HepG2 (cell line): Measurements from ENCODE around the gene SLCO1B3. TPM values are rescaled to one million over a fixed set of nuclear protein-coding genes. Genes with fewer than 3 reads are reported as not detected.

Source experiments
- ATAC-seq: fragments of 200-7000 bp; cut with Tn5 transposase; 3 replicates; pipeline ENCODE4 v1.9.1; 2020; ENCODE audit warnings: mild to moderate bottlenecking, moderate library complexity
- BruUV-seq: library from RNA; stranded (reverse); fragments of 400-500 nt; replicated peaks from 2 replicates; lab custom pipeline; 2021; lab: Mats Ljungman, UMichigan
- CTCF ChIA-PET: fragments of 300-600 bp; formaldehyde crosslinking; extraction: SDS; loops from one replicate; lab custom pipeline; 2021; ENCODE audit warnings: low total read pairs, inconsistent platforms, low intra/inter-chr PET ratio; lab: Yijun Ruan, JAX
- POLR2A ChIA-PET: fragments of 350-600 bp; sonication (Branson Sonifier 250); formaldehyde crosslinking; loops from one replicate; lab custom pipeline; 2020; ENCODE audit warnings: antibody characterized with exemption, inconsistent platforms; lab: Yijun Ruan, JAX
- DNase-seq: peaks from one replicate; pipeline ENCODE4 v3.0.0-alpha.2; 2015; ENCODE audit warnings: low spot score
- FAIRE-seq: peaks from 3 replicates; lab custom pipeline; 2011; peaks lifted over from hg19 to GRCh38; lab: Jason Lieb, UNC
- H2AFZ ChIP-seq: one replicate; pipeline ENCODE4 v1.6.1; 2011; ENCODE audit warnings: low read length, inconsistent platforms
- H3K27ac ChIP-seq: fragments of 300-600 bp; 3 replicates; pipeline ENCODE4 v1.8.0; 2011; ENCODE audit warnings: mixed run types, mild to moderate bottlenecking, mixed read lengths, low read length, inconsistent platforms; ENCODE audit not compliant: insufficient read depth; ENCODE audit errors: extremely low read length
- H3K27me3 ChIP-seq, 2 experiments: fragments of 200-600 bp in 1 of 2; 2 replicates in 1 of 2; 3 replicates in 1 of 2; pipeline versions ENCODE4 v1.6.0 to v1.8.0; 2011; ENCODE audit warnings: low read length in 2 of 2, mild to moderate bottlenecking in 2 of 2, moderate library complexity in 2 of 2, inconsistent platforms in 1 of 2; ENCODE audit not compliant: insufficient read depth in 2 of 2, control insufficient read depth in 1 of 2
- H3K36me3 ChIP-seq, 2 experiments: fragments of 200-600 bp in 1 of 2; replicated peaks in 1 of 2; 2 replicates in 1 of 2; 3 replicates in 1 of 2; pipeline versions ENCODE4 v1.5.1 to v1.8.0; 2011; ENCODE audit warnings: low read length in 2 of 2, inconsistent platforms in 1 of 2; ENCODE audit not compliant: insufficient read depth in 2 of 2, control insufficient read depth in 1 of 2
- H3K4me1 ChIP-seq: 2 replicates; pipeline ENCODE4 v1.5.1; 2012; ENCODE audit warnings: low read length, inconsistent platforms; ENCODE audit not compliant: insufficient read depth
- H3K4me2 ChIP-seq: 2 replicates; pipeline ENCODE4 v1.6.0; 2011; ENCODE audit warnings: low read depth, low read length, inconsistent platforms
- H3K4me3 ChIP-seq, 3 experiments: fragments of 200-600 bp in 1 of 3; sonication (generic), shearing (Covaris generic) in 1 of 3; replicated peaks in 1 of 3; 2 replicates each; pipeline ENCODE4 v1.5.1; 2011 to 2016; ENCODE audit warnings: low read length in 3 of 3, inconsistent platforms in 2 of 3, low read depth in 2 of 3, mild to moderate bottlenecking in 2 of 3, control low read depth in 1 of 3, mixed read lengths in 1 of 3; ENCODE audit not compliant: insufficient read depth in 1 of 3
- H3K79me2 ChIP-seq: one replicate; pipeline ENCODE4 v1.6.1; 2011; ENCODE audit warnings: low read length, inconsistent platforms; ENCODE audit not compliant: insufficient read depth
- H3K9ac ChIP-seq: 2 replicates; pipeline ENCODE4 v1.6.0; 2011; ENCODE audit warnings: mild to moderate bottlenecking, low read depth, low read length, inconsistent platforms; ENCODE audit not compliant: insufficient read depth
- H3K9me3 ChIP-seq: 2 replicates; pipeline ENCODE4 v1.5.1; 2012; ENCODE audit warnings: mild to moderate bottlenecking, low read length
- H4K20me1 ChIP-seq: 2 replicates; pipeline ENCODE4 v1.6.0; 2011; ENCODE audit warnings: inconsistent platforms, mild to moderate bottlenecking, low read length, moderate library complexity; ENCODE audit not compliant: insufficient read depth
- ARHGAP35 ChIP-seq: sonication (generic); formaldehyde crosslinking; IDR thresholded peaks from 2 replicates; pipeline ENCODE4 v1.9.0; 2022; ENCODE audit warnings: mild to moderate bottlenecking, inconsistent platforms, moderate library complexity, missing genetic modification reagents, borderline replicate concordance
- HHEX ChIP-seq: IDR thresholded peaks from 2 replicates; pipeline ENCODE4 v1.6.1; 2016; ENCODE audit warnings: control low read depth
- MATR3 ChIP-seq: sonication (generic); formaldehyde crosslinking; IDR thresholded peaks from 2 replicates; pipeline ENCODE4 v1.4.0; 2020; ENCODE audit warnings: missing genetic modification reagents
- NFE2L1 ChIP-seq: sonication (generic); formaldehyde crosslinking; IDR thresholded peaks from 2 replicates; pipeline ENCODE4 v1.4.0; 2020; ENCODE audit warnings: missing genetic modification reagents, mild to moderate bottlenecking, borderline replicate concordance
- SRSF1 ChIP-seq: fragments of 200-400 bp; formaldehyde crosslinking; optimal IDR thresholded peaks from 2 replicates; pipeline ENCODE3; 2017; ENCODE audit warnings: mild to moderate bottlenecking, low read depth, low read length, moderate library complexity
- TBP ChIP-seq: sonication (generic); formaldehyde crosslinking; IDR thresholded peaks from 2 replicates; pipeline ENCODE4 v1.5.0; 2020; ENCODE audit warnings: missing genetic modification reagents
- THAP8 ChIP-seq: sonication (generic); formaldehyde crosslinking; IDR thresholded peaks from 2 replicates; pipeline ENCODE4 v1.5.1; 2020; ENCODE audit warnings: missing genetic modification reagents, mild to moderate bottlenecking, borderline replicate concordance
- ZBTB25 ChIP-seq: IDR thresholded peaks from 2 replicates; pipeline ENCODE4 v1.6.1; 2018; ENCODE audit warnings: missing genetic modification reagents
- ZC3H13 ChIP-seq: sonication (generic); formaldehyde crosslinking; IDR thresholded peaks from 2 replicates; pipeline ENCODE4 v1.8.1; 2023; ENCODE audit warnings: mild to moderate bottlenecking, missing genetic modification reagents, moderate library complexity
- ZEB1 ChIP-seq: IDR thresholded peaks from 2 replicates; pipeline ENCODE4 v1.6.1; 2012; ENCODE audit warnings: mild to moderate bottlenecking, low read depth, inconsistent platforms; ENCODE audit not compliant: insufficient replicate concordance
- ZFX ChIP-seq: sonication (generic); formaldehyde crosslinking; IDR thresholded peaks from 2 replicates; pipeline ENCODE4 v1.4.0; 2020; ENCODE audit warnings: mild to moderate bottlenecking, low read depth, missing genetic modification reagents, moderate library complexity
- ZMYM2 ChIP-seq: sonication (generic); formaldehyde crosslinking; IDR thresholded peaks from 2 replicates; pipeline ENCODE4 v1.8.0; 2022; ENCODE audit warnings: mild to moderate bottlenecking, missing genetic modification reagents
- ZNF143 ChIP-seq: sonication (generic); formaldehyde crosslinking; IDR thresholded peaks from 2 replicates; pipeline ENCODE4 v1.4.0; 2020; ENCODE audit warnings: missing genetic modification reagents
- ZNF30 ChIP-seq: sonication (generic); formaldehyde crosslinking; IDR thresholded peaks from 2 replicates; pipeline ENCODE4 v1.5.0; 2020; ENCODE audit warnings: mild to moderate bottlenecking, missing genetic modification reagents
- ZNF431 ChIP-seq: sonication (generic); formaldehyde crosslinking; IDR thresholded peaks from 2 replicates; pipeline ENCODE4 v1.9.0; 2022; ENCODE audit warnings: missing genetic modification reagents, low read depth, mild to moderate bottlenecking, borderline replicate concordance
- ZNF580 ChIP-seq: IDR thresholded peaks from 2 replicates; pipeline ENCODE4 v1.6.1; 2016; ENCODE audit warnings: low read depth, borderline replicate concordance
- WGBS: methylation state at CpG from one replicate; pipeline ENCODE4 v1.1.6; 2017; ENCODE audit warnings: low lambda C conversion rate; 5-methylcytosine and 5-hydroxymethylcytosine counted together
- in situ Hi-C: cut with HindIII; loops from 2 replicates; pipeline ENCODE4 v1.10.0; 2017; ENCODE audit warnings: low pct_unique_long_range_greater_than_20kb; ENCODE audit not compliant: extremely low pct_ligation_motif_present
- intact Hi-C: fragments of 100-400 bp; cut with micrococcal nuclease; formaldehyde crosslinking; loops from one replicate; pipeline ENCODE4 v1.10.0; 2022; ENCODE audit not compliant: unreplicated experiment
- polyA plus RNA-seq, 8 experiments: library from polyadenylated mRNA; depleted of rRNA in 3 of 8; stranded (reverse) in 7 of 8; unstranded in 1 of 8; fragments of >200 nt; fragmentation: Illumina TruSeq in 4 of 8; extraction: Trizol in 4 of 8; gene quantifications; 2 replicates each; pipeline versions ENCODE4 v1.2.1 to v1.2.3, GENCODE V29; 2011 to 2016; ENCODE audit warnings: low read depth in 4 of 8, missing spikeins in 1 of 8, mixed read lengths in 1 of 8; ENCODE audit not compliant: insufficient read depth in 1 of 8
- total RNA-seq, 5 experiments: library from RNA; depleted of rRNA; stranded (reverse); fragments of >200 nt; fragmentation: Illumina TruSeq; extraction: Trizol; gene quantifications; 2 replicates each; pipeline ENCODE4 v1.2.3, GENCODE V29; 2016; ENCODE audit warnings: low read depth in 1 of 5
- TF ChIP-seq, protein P1 (sequence below): sonication (generic); formaldehyde crosslinking; IDR thresholded peaks from 2 replicates; pipeline ENCODE4 v1.9.0; 2021; ENCODE audit warnings: missing genetic modification reagents, mild to moderate bottlenecking, borderline replicate concordance

SLCO1B3 gene
- total and polyA plus RNA-seq, 2 of the 13 experiments (the other 11 are each of a cell fraction or from before 2014, with no cell fraction given): 0.15 TPM; not detected in 1

DNA sequence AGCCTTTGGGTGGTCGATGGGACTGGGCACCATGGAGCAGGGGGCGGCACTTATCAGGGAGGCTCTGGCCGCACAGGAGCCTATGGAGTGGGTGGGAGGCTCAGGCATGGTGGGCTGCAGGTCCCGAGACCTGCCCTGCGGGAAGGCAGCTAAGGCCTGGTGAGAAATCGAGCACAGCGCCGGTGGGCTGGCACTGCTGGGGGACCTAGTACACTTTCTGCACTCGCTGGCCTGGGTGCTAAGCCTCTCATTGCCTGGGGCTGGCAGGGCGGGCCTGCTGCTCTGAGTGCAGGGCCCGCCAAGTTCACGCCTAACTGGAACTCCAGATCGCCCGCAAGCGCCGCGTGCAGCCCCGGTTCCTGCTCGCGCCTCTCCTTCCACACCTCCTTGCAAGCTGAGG is 33.1 kb upstream of the SLCO1B3 start:
- WGBS: 83% methylated on average over 12 of the region's 20 CpGs
- H3K9ac ChIP-seq: no peak overlapping the region
- CTCF ChIA-PET: no interaction called here
- no peak for TF ChIP-seq TBP (CRISPR knock-in tag)
- no peaks in the 10 kb centered on the region for H3K36me3 ChIP-seq
- FAIRE-seq (no peak), ATAC-seq (no peak), DNase-seq (no peak)
- H3K27me3 ChIP-seq: no peaks in the 10 kb centered on the region
- in situ Hi-C loops: no loop called here
- no peaks in the 10 kb centered on the region for H3K9me3 ChIP-seq
- POLR2A ChIA-PET: no interaction called here
- no peak overlapping the region for H3K27ac ChIP-seq
- no peaks in the 10 kb centered on the region for H4K20me1 ChIP-seq
- no peak overlapping the region for H3K4me3 ChIP-seq
- H3K4me1 ChIP-seq: no peaks in the 10 kb centered on the region
- no TSS peak for BruUV-seq
- intact Hi-C loops: no loop called here
- H2AFZ ChIP-seq: no peak overlapping the region
- H3K4me2 ChIP-seq: no peak overlapping the region
- no peaks in the 10 kb centered on the region for H3K79me2 ChIP-seq

- Histone ChIP-seq H3K27me3 (no peaks in the 10 kb centered on the region), H3K9me3 (no peaks in the 10 kb centered on the region), H3K36me3 (no peaks in the 10 kb centered on the region), H2AFZ (no peak overlapping the region), H3K4me2 (no peak overlapping the region), H3K4me3 (no peak overlapping the region), H3K9ac (no peak overlapping the region), H3K4me1 (no peaks in the 10 kb centered on the region), H4K20me1 (no peaks in the 10 kb centered on the region), H3K27ac (no peak overlapping the region), H3K79me2 (no peaks in the 10 kb centered on the region)
- ChIA-PET POLR2A (no interaction called here), CTCF (no interaction called here)
- FAIRE-seq: no peak
- no peak for DNase-seq
- ATAC-seq: no peak
- BruUV-seq: no TSS peak
- in situ Hi-C loops: no loop called here
- intact Hi-C loops: no loop called here
- WGBS: 37% methylated on average over 2 of the region's 2 CpGs
- TF ChIP-seq ZBTB25 (CRISPR knock-in tag) (no peak), NFE2L1 (CRISPR knock-in tag) (no peak), THAP8 (no peak), ZFX (CRISPR knock-in tag) (no peak), ZNF431 (no peak), ZNF580 (no peak), ZNF143 (no peak), ZEB1 (no peak), SRSF1 (no peak), ZC3H13 (CRISPR knock-in tag) (no peak), ZNF30 (CRISPR knock-in tag) (no peak), MATR3 (CRISPR knock-in tag) (no peak), HHEX (no peak), ZMYM2 (CRISPR knock-in tag) (no peak), ARHGAP35 (CRISPR knock-in tag) (no peak)
- TF ChIP-seq, protein P1, sequence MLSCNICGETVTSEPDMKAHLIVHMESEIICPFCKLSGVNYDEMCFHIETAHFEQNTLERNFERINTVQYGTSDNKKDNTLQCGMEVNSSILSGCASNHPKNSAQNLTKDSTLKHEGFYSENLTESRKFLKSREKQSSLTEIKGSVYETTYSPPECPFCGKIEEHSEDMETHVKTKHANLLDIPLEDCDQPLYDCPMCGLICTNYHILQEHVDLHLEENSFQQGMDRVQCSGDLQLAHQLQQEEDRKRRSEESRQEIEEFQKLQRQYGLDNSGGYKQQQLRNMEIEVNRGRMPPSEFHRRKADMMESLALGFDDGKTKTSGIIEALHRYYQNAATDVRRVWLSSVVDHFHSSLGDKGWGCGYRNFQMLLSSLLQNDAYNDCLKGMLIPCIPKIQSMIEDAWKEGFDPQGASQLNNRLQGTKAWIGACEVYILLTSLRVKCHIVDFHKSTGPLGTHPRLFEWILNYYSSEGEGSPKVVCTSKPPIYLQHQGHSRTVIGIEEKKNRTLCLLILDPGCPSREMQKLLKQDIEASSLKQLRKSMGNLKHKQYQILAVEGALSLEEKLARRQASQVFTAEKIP (CRISPR knock-in tag): no peak
Measured at GRCh38 chr12:20778969-20779368, 31.5 kb upstream of the SLCO1B3 start.
